ENCODE measurements around the gene NAV3.

The NAV3 gene

GRCh38 chr12:78118486-78118885 is 287.8 kb downstream of the NAV3 start:
- DNase-seq (ENCODE audit: low read depth): no peak

DNA sequence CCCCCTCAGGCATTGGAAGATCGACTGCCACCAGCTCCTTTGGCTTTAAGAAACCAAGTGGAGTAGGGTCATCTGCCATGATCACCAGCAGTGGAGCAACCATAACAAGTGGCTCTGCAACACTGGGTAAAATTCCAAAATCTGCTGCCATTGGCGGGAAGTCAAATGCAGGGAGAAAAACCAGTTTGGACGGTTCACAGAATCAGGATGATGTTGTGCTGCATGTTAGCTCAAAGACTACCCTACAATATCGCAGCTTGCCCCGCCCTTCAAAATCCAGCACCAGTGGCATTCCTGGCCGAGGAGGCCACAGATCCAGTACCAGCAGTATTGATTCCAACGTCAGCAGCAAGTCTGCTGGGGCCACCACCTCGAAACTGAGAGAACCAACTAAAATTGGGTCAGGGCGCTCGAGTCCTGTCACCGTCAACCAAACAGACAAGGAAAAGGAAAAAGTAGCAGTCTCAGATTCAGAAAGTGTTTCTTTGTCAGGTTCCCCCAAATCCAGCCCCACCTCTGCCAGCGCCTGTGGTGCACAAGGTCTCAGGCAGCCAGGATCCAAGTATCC is 288.7 kb downstream of the NAV3 start:
- no peak for DNase-seq (ENCODE audit: low read depth)

DNA sequence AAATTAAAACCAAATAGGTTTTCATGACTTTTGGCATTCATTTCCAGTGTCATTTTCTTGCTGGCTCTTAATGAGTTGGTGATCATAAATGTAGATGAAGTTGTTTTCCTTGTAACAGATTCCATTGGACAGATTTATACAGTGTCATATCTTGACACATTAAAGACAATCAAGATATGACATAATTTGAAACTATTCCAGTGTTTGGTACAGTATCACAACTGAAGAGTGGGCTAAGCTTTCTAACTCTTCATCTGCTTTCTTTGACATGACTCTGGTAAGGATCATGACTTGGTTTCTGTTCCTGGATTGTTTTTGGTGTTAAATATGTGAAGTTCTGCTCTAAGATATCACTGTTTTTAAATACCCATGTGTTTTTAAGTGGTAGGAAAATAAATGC is 289.6 kb downstream of the NAV3 start:
- DNase-seq (ENCODE audit: low read depth): no peak

- DNase-seq (ENCODE audit: low read depth): no peak
Observed at GRCh38 chr12:78120866-78121560, 290.3 kb downstream of the NAV3 start.

GRCh38 chr12:78121969-78122610 is 291.4 kb downstream of the NAV3 start:
- DNase-seq (ENCODE audit: low read depth): no peak

GRCh38 chr12:78128211-78128610 is 297.5 kb downstream of the NAV3 start:
- no peak for DNase-seq (ENCODE audit: low read depth)

GRCh38 chr12:78143717-78144116 is 313.0 kb downstream of the NAV3 start:
- DNase-seq (ENCODE audit: low read depth): no peak

- no peak for DNase-seq (ENCODE audit: low read depth)
Observed at GRCh38 chr12:78145398-78145797, 314.7 kb downstream of the NAV3 start.

DNA sequence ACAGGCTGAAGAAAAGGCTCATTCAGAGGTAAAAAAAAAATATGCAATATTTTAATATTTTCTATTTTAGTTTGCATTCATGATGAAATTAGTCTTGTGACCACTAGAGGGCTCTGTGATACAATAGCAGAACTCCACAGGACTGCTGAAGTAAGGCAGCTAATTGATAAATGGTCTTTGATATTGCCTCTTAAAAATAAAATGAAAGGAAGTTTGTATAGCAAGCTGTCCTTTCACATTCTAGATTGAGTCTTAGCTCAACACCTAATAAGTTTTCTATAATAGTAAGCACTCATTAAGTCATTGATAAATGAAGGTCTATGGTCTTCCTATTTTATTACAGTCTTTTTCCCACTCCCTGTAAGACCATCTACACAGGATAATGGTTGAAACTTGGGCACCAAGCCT is 315.7 kb downstream of the NAV3 start:
- no peak for DNase-seq (ENCODE audit: low read depth)

DNA sequence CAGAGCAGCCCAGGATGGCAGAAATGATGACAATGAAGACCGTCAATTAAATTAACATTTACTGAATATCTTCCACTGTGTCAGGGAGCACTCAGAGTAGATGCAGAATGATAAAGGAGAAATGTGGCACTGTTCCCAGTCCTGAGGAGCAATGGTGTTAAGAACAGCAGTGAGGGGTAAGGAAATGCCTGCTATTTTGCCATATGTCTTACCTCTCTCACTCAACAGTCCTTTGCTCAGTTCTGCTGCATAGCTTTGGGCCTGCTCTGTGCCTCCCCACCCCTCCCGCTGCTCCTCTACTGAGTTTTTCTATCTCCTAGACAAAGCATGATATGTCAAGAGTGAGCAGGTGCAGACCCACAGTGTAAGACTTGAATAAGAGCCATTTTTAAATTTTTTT is 318.8 kb downstream of the NAV3 start:
- no peak for DNase-seq (ENCODE audit: low read depth)

GRCh38 chr12:78155546-78155945 is 324.9 kb downstream of the NAV3 start:
- DNase-seq (ENCODE audit: low read depth): no peak

GRCh38 chr12:78156751-78157150 is 326.1 kb downstream of the NAV3 start:
- no peak for DNase-seq (ENCODE audit: low read depth)

DNA sequence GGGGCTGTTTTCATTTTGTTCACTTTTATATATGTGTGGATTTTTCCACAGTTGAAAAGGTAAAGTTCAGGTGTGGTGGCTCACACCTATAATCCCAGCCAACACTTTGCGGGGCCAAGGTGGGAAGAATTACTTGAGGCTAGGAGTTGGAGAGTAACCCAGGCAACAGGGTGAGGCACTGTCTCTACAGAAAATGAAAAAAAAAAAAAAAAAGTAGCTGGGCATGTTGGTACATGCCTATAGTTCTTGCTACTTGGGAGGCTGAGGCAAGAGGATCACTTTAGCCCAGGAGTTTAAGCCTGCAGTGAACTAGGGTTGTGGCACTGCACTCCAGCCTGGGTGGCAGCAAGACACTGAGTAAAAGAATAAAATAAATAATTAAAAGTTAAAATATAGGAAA is 326.5 kb downstream of the NAV3 start:
- DNase-seq (ENCODE audit: low read depth): no peak

DNA sequence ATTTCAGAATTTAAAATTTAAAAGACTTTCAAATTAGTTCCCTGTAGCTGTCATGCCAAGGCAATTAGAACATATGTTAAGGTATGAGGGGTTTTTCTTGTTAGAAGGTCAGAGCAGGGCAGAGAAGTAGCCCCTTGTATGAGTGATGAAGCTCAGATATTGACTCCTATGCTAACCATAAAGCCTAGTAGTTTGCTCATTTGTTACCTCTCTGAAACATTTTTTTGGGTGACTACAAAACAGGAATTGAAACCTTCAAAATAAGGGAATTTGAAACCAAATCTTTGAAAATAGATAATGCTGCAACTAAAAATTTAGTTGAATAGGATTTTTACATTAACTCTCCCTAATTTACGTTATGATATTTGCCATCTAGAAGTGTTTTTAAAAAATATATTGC is 333.5 kb downstream of the NAV3 start:
- DNase-seq (ENCODE audit: low read depth): no peak

DNA sequence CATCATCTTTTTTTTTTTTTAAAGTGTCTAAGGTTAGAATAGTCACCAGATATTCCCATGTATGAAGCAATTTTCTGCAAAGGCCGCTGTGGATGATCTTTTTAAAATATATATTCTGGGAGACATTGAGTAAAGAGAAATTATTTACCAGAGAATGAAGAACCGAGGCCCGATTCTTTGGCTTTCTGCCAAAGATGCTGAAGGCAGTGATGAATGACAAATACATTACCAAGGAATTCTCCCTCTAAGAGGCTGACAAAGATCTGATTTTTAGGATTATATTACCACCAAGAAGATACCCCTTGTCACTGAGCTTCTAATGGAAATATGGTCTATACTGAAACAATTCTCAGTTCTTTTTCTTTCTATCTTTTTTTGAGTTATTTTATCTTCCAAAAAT is 336.8 kb downstream of the NAV3 start:
- no peak for DNase-seq (ENCODE audit: low read depth)

DNA sequence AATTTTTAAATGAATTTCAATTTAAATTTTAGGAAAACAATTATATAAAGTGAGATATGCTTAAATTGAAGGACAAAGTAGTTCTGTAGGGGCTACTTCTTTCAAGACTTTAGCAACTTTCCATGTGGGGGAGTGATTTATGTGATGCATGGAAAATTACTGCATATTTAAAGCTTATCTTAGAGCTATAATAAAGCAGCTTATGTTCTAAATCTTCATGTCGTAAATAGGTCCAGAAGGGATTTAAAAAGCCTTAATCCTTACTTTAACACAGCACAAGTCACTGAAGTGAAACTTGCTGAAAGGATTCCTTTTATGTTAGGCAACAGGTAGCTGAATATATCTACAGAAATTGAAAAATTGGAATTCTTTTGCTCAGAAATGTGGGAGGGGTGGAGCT is 340.4 kb downstream of the NAV3 start:
- no peak for DNase-seq (ENCODE audit: low read depth)

- DNase-seq (ENCODE audit: low read depth): no peak
Observed at GRCh38 chr12:78176643-78177042, 345.9 kb downstream of the NAV3 start.

GRCh38 chr12:78177298-78177697 is 346.6 kb downstream of the NAV3 start:
- DNase-seq (ENCODE audit: low read depth): no peak

GRCh38 chr12:78179346-78179745 is 348.7 kb downstream of the NAV3 start:
- DNase-seq (ENCODE audit: low read depth): no peak

DNA sequence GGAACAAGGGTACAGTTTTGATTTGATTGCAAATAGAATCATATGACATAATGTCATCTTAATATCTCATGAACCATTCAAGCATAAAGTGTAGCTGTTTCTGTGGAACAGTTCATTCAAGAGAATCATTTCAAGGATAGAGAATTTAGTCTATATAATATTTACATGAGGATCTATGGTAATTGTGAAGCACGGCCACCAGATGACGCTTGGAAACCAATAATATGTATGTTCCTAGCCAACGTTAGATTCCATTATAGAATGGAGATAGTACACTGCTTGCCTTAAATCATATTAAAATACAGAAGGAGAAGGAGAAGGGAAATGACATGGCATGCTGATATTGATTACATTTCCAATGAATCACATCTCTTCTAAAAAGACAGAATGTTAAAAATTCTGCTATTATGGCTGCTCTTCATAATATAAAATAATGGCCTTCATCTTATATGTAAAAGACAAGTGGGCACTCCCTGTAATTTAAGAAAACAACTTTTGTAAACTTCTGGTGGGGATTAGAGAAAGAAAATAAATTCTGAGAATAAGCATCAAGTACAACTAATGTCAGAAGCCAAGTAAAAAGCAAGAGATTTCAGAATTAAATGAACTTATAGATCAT is 351.0 kb downstream of the NAV3 start:
- no peak for DNase-seq (ENCODE audit: low read depth)

GRCh38 chr12:78183824-78184223 is 353.1 kb downstream of the NAV3 start:
- DNase-seq (ENCODE audit: low read depth): no peak

GRCh38 chr12:78185109-78185508 is 354.4 kb downstream of the NAV3 start:
- no peak for DNase-seq (ENCODE audit: low read depth)

DNA sequence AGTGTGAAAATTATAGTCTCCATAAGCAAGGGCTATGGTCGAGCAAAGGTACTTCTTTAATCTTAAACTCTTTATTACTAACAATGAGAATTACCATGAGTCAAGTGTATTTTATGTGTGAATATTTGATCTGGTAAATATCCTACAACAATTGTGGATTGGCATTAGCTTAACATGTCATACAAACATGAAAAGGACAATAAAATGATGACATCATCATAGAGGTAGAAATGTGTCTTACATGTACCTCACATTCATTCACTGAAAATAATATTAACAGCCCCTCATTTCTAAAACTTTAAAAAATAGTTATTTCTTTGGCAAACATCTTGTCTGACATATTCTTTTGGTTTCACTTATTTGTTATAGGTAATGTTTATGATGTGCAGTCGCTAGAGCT is 355.0 kb downstream of the NAV3 start:
- DNase-seq (ENCODE audit: low read depth): no peak

Data from activated T-cell treated with anti-CD3 and anti-CD28 coated beads for 1 hour (primary cell).